ENCODE results near the gene PHF12.
A peak's percentile ranks its signal among the peaks of the same experiment; 100 is the strongest.
"Not testable (repeated sequence)": the region's sequence is repeated elsewhere in the genome, so short reads cannot be mapped to it uniquely, and the experiment has no call there.

The PHF12 gene

GRCh38 chr17:28893248-28894183, 57.8 kb downstream of the PHF12 start:
- FAIRE-seq = peak; percentile 89
- DNase-seq (ENCODE audit: extremely low spot score, insufficient read length, low read depth) = not testable (repeated sequence)

GRCh38 chr17:28892024-28892423, 59.3 kb downstream of the PHF12 start:
- DNase-seq (ENCODE audit: extremely low spot score, insufficient read length, low read depth) (peak; percentile 50), FAIRE-seq (peak; percentile 88)

GRCh38 chr17:28891201-28891600, 60.1 kb downstream of the PHF12 start:
- FAIRE-seq = no peak
- DNase-seq (ENCODE audit: extremely low spot score, insufficient read length, low read depth) = no peak

GRCh38 chr17:28889996-28890395, 61.3 kb downstream of the PHF12 start:
- no peak for FAIRE-seq
- DNase-seq (ENCODE audit: extremely low spot score, insufficient read length, low read depth) = no peak

GRCh38 chr17:28888832-28889231, 62.5 kb downstream of the PHF12 start:
- no peak for FAIRE-seq

GRCh38 chr17:28887871-28888471, 63.3 kb downstream of the PHF12 start:
- no peak for DNase-seq (ENCODE audit: extremely low spot score, insufficient read length, low read depth)
- FAIRE-seq = peak; percentile 60

More at GRCh38 chr17:28888832-28889231, 62.5 kb downstream of the PHF12 start:
- DNase-seq (ENCODE audit: extremely low spot score, insufficient read length, low read depth) = no peak

- DNase-seq (ENCODE audit: extremely low spot score, insufficient read length, low read depth) = no peak
- no peak for FAIRE-seq
Measured at GRCh38 chr17:28885951-28886350, 65.4 kb downstream of the PHF12 start.

GRCh38 chr17:28885363-28885762, 66.0 kb downstream of the PHF12 start:
- DNase-seq (ENCODE audit: extremely low spot score, insufficient read length, low read depth) = no peak
- FAIRE-seq = no peak

GRCh38 chr17:28883967-28884702, 67.2 kb downstream of the PHF12 start:
- no peak for DNase-seq (ENCODE audit: extremely low spot score, insufficient read length, low read depth)
- FAIRE-seq = no peak

GRCh38 chr17:28882154-28882895, 69.0 kb downstream of the PHF12 start:
- DNase-seq (ENCODE audit: extremely low spot score, insufficient read length, low read depth) (no peak), FAIRE-seq (no peak)

GRCh38 chr17:28881533-28882056, 69.7 kb downstream of the PHF12 start:
- FAIRE-seq = no peak
- DNase-seq (ENCODE audit: extremely low spot score, insufficient read length, low read depth) = no peak

- DNase-seq (ENCODE audit: extremely low spot score, insufficient read length, low read depth) (no peak), FAIRE-seq (no peak)
Measured at GRCh38 chr17:28880572-28880945, 70.8 kb downstream of the PHF12 start.

- FAIRE-seq (no peak), DNase-seq (ENCODE audit: extremely low spot score, insufficient read length, low read depth) (no peak)
Measured at GRCh38 chr17:28879886-28880571, 71.3 kb downstream of the PHF12 start.

- FAIRE-seq (peak; percentile 66), DNase-seq (ENCODE audit: extremely low spot score, insufficient read length, low read depth) (no peak)
Measured at GRCh38 chr17:28878981-28879380, 72.3 kb downstream of the PHF12 start.

GRCh38 chr17:28878158-28878910, 73.0 kb downstream of the PHF12 start:
- DNase-seq (ENCODE audit: extremely low spot score, insufficient read length, low read depth) (no peak), FAIRE-seq (no peak)

- DNase-seq (ENCODE audit: extremely low spot score, insufficient read length, low read depth); FAIRE-seq: not testable (repeated sequence)
Measured at GRCh38 chr17:28877150-28877711, 74.1 kb downstream of the PHF12 start.

- no peak for FAIRE-seq
Measured at GRCh38 chr17:28875848-28876550, 75.3 kb downstream of the PHF12 start.

GRCh38 chr17:28874750-28875149, 76.6 kb downstream of the PHF12 start:
- FAIRE-seq = no peak
- DNase-seq (ENCODE audit: extremely low spot score, insufficient read length, low read depth) = no peak

More at GRCh38 chr17:28875848-28876550, 75.3 kb downstream of the PHF12 start:
- no peak for DNase-seq (ENCODE audit: extremely low spot score, insufficient read length, low read depth)
